ENCODE measurements around the gene OR10T2. TPM values are rescaled to one million over a fixed set of nuclear protein-coding genes. Genes with fewer than 3 reads are reported as not detected.

Gene OR10T2
- total RNA-seq, 1 donor from 2014 or later = not detected

GRCh38 chr1:158425027-158425426 is 25.8 kb upstream of the OR10T2 start:
- TF ChIP-seq, protein P1, sequence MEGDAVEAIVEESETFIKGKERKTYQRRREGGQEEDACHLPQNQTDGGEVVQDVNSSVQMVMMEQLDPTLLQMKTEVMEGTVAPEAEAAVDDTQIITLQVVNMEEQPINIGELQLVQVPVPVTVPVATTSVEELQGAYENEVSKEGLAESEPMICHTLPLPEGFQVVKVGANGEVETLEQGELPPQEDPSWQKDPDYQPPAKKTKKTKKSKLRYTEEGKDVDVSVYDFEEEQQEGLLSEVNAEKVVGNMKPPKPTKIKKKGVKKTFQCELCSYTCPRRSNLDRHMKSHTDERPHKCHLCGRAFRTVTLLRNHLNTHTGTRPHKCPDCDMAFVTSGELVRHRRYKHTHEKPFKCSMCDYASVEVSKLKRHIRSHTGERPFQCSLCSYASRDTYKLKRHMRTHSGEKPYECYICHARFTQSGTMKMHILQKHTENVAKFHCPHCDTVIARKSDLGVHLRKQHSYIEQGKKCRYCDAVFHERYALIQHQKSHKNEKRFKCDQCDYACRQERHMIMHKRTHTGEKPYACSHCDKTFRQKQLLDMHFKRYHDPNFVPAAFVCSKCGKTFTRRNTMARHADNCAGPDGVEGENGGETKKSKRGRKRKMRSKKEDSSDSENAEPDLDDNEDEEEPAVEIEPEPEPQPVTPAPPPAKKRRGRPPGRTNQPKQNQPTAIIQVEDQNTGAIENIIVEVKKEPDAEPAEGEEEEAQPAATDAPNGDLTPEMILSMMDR (conservative IDR thresholded peaks at IDR 0.05) = no peak
- DNase-seq (ENCODE audit: extremely low spot score, unreplicated experiment) = no peak
- H3K27ac Mint-ChIP-seq = no peak overlapping the region
- no peaks in the 10 kb centered on the region for H3K4me1 Mint-ChIP-seq (ENCODE audit: unreplicated experiment)
- H3K27me3 Mint-ChIP-seq = peaks cover 6% of the 10 kb centered on the region
- H3K4me3 Mint-ChIP-seq = no peak overlapping the region
- H3K36me3 Mint-ChIP-seq = no peaks in the 10 kb centered on the region
- no peaks in the 10 kb centered on the region for H3K9me3 Mint-ChIP-seq

DNA sequence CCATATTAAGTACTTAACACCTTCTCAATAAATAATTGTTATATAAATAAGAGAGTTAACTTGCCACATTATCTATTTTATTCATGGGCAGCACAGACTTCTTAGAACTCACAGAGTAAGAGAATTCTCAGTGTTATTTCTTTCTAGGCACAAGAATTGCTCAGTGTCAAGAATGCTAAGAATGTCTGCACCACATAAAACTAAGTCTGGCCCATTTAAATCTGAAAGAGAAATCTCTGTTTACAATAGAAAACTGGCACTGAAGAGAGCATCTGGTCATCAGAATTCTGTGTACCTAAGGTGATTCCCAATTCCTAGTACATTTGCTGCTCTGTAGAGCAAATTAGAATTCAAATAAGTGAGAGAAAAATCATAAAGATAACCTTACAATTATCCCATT is 22.9 kb upstream of the OR10T2 start:
- DNase-seq (ENCODE audit: extremely low spot score, unreplicated experiment) = no peak
- H3K9me3 Mint-ChIP-seq = no peaks in the 10 kb centered on the region

DNA sequence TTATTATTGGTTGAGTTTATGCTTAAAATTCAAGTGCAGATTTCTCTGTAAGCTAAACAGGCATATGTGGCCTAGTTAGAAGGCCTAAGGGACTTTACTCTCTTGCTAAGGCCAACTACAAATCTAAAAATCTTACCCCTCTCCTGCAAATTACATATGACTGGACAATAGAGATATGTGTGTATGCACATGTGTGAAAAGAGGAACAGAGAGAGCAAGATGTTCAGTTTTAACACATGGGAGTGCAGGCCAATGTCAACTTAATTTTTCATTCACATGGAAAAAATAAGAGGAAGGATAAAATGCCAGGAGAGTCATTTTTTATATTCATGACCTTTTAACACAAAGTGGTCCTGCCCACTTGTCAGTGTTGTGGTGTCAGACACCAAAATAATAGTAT is 18.3 kb upstream of the OR10T2 start:
- no peaks in the 10 kb centered on the region for H3K36me3 Mint-ChIP-seq
- TF ChIP-seq, protein P1 (conservative IDR thresholded peaks at IDR 0.05) = no peak
- H3K4me3 Mint-ChIP-seq = no peak overlapping the region
- no peaks in the 10 kb centered on the region for H3K9me3 Mint-ChIP-seq
- DNase-seq (ENCODE audit: extremely low spot score, unreplicated experiment) = no peak
- no peak overlapping the region for H3K27ac Mint-ChIP-seq
- peaks cover 4% of the 10 kb centered on the region for H3K27me3 Mint-ChIP-seq
- no peaks in the 10 kb centered on the region for H3K4me1 Mint-ChIP-seq (ENCODE audit: unreplicated experiment)

More for the DNA sequence above, 22.9 kb upstream of the OR10T2 start:
- Mint-ChIP-seq H3K36me3 (no peaks in the 10 kb centered on the region), H3K4me3 (no peak overlapping the region), H3K27me3 (no peaks in the 10 kb centered on the region), H3K4me1 (ENCODE audit: unreplicated experiment) (no peaks in the 10 kb centered on the region), H3K27ac (no peak overlapping the region)
- TF ChIP-seq, protein P1 (conservative IDR thresholded peaks at IDR 0.05) = no peak

DNA sequence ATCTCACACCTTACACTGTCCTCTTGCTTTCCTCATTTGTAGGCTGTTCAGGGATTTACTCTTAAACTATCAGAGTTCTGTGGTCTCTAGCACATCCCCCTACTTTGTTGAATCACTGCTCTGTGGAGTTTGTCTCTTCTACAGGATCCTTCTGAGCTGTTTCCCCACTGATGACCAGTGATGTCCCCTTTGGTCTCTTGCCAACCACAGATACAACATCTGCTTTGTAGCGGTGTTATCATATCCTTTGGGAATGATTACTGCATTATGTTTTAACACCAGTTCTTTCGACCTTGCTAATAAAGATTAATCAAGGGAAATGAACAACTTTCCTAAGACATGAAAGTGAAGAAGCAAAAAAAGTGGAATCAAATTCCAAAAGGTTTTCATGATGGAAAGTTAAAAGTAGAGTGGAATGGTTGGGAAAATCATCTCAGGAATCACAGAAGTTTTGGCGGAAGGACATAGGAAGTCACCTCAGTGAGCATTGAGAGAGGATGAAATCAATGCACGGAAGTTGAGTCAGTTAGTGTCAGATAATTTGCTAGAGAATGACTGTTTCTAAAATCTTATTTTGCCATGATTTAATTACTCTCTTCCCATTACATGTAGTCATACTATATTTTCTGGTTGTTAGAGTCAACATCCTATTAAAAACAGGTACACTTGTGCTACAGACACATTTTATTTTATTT is 15.5 kb upstream of the OR10T2 start:
- Mint-ChIP-seq H3K9me3 (no peaks in the 10 kb centered on the region), H3K36me3 (no peaks in the 10 kb centered on the region), H3K27ac (no peak overlapping the region), H3K27me3 (peaks cover 4% of the 10 kb centered on the region), H3K4me3 (no peak overlapping the region), H3K4me1 (ENCODE audit: unreplicated experiment) (no peaks in the 10 kb centered on the region)
- TF ChIP-seq, protein P1 (conservative IDR thresholded peaks at IDR 0.05) = no peak
- DNase-seq (ENCODE audit: extremely low spot score, unreplicated experiment) = no peak

DNA sequence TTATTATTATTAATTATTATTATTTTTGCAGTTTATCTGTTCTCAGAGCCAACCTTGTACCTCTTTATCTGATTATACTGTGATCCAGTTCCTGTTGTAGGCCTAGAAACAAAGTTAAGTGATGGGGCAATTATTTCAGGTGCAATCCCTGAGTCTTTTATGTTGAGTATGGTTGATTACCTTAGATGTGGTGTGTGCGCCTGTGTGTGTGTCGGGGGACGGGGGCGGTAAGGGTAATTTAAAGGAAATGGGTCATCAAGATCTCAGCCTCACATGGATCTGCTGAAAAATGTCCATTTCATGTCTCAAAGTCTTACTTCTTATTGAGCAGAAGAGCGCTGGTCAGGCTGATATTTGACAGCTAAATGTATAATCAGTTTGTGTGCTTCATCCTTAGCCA is 7.8 kb upstream of the OR10T2 start:
- no peaks in the 10 kb centered on the region for H3K36me3 Mint-ChIP-seq
- no peaks in the 10 kb centered on the region for H3K4me1 Mint-ChIP-seq (ENCODE audit: unreplicated experiment)
- H3K27me3 Mint-ChIP-seq = no peaks in the 10 kb centered on the region
- no peak overlapping the region for H3K4me3 Mint-ChIP-seq
- no peak for DNase-seq (ENCODE audit: extremely low spot score, unreplicated experiment)
- TF ChIP-seq, protein P1 (conservative IDR thresholded peaks at IDR 0.05) = no peak
- H3K27ac Mint-ChIP-seq = no peak overlapping the region
- no peaks in the 10 kb centered on the region for H3K9me3 Mint-ChIP-seq

Data from type B pancreatic cell (in vitro differentiated cells).